Liver (tissue), 3 donors: ENCODE results near the gene TRMO.

Source experiments
- CTCF ChIP-seq: fragments of 150-350 bp; IDR thresholded peaks from 2 replicates; pipeline ENCODE4 v1.5.1; 2017; ENCODE audit warnings: improper control_type of control experiment, low read depth, low read length; ENCODE audit not compliant: missing input control
- EGR1 ChIP-seq, 2 donors: IDR thresholded peaks; 2 replicates each; pipeline ENCODE4 v1.6.1; 2016 to 2018; ENCODE audit warnings: antibody characterized with exemption in 2 of 2, low read depth in 2 of 2
- FOXA1 ChIP-seq: IDR thresholded peaks from 2 replicates; pipeline ENCODE4 v1.6.1; 2016; ENCODE audit warnings: antibody characterized with exemption
- HNF4A ChIP-seq, 2 donors: conservative IDR thresholded peaks; 2 replicates each; pipeline ENCODE4 v1.6.1; 2016; ENCODE audit warnings: antibody characterized with exemption in 2 of 2, mild to moderate bottlenecking in 2 of 2
- JUND ChIP-seq, 2 donors: IDR thresholded peaks; 2 replicates each; pipeline ENCODE4 v1.6.1; 2016; ENCODE audit warnings: antibody characterized with exemption in 2 of 2
- MAX ChIP-seq: IDR thresholded peaks from 2 replicates; pipeline ENCODE4 v1.6.1; 2016; ENCODE audit warnings: antibody characterized with exemption
- NR2F2 ChIP-seq: IDR thresholded peaks from 2 replicates; pipeline ENCODE4 v1.6.1; 2016; ENCODE audit warnings: antibody characterized with exemption
- RAD21 ChIP-seq, 2 donors: IDR thresholded peaks; 2 replicates each; pipeline ENCODE4 v1.6.1; 2016; ENCODE audit warnings: antibody characterized with exemption in 2 of 2, mild to moderate bottlenecking in 2 of 2
- TAF1 ChIP-seq: conservative IDR thresholded peaks from 2 replicates; pipeline ENCODE4 v1.6.1; 2016; ENCODE audit warnings: antibody characterized with exemption, mild to moderate bottlenecking
- YY1 ChIP-seq: IDR thresholded peaks from 2 replicates; pipeline ENCODE4 v1.6.1; 2016; ENCODE audit warnings: antibody characterized with exemption, mild to moderate bottlenecking
- TF ChIP-seq, protein P1 (sequence below): IDR thresholded peaks from 2 replicates; pipeline ENCODE4 v1.6.1; 2016; ENCODE audit warnings: antibody characterized with exemption, mild to moderate bottlenecking
- TF ChIP-seq, protein P2 (sequence below): IDR thresholded peaks from 2 replicates; pipeline ENCODE4 v1.6.1; 2016; ENCODE audit warnings: antibody characterized with exemption
- TF ChIP-seq, protein P3 (sequence below): IDR thresholded peaks from 2 replicates; pipeline ENCODE4 v1.6.1; 2016; ENCODE audit warnings: antibody characterized with exemption
- donor health status: healthy.
- donor health status: healthy.

DNA sequence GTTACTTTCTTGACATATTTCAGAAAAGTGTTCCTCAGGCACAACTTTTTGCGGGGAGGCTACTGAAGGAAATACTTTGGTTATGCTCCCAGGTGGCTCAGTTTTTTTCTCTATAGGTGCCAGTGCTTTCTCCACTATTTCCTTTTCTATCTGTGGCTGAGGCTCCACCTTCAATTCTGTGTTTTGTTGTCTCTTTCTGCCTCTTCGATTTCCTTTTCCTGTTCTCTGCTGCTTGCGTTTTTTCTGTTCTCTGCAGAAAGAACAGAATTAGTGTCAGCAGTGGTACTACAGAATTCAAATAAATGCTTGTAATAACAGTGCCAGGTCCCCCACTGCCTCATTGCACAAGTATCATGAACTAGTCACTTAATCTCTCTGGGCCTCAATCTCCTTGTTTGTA, 8.7 kb upstream of the TRMO start:
- TF ChIP-seq HNF4A (conservative IDR thresholded peaks at IDR 0.05) (no peak), JUND (IDR thresholded peaks at IDR 0.05) (no peak), CTCF (no peak), TAF1 (no peak), FOXA1 (no peak), RAD21 (IDR thresholded peaks at IDR 0.05) (no peak), YY1 (no peak), NR2F2 (no peak), MAX (no peak), EGR1 (IDR thresholded peaks at IDR 0.05; ENCODE audit: low read depth in 2 of 2) (no peak)
- TF ChIP-seq, protein P1, sequence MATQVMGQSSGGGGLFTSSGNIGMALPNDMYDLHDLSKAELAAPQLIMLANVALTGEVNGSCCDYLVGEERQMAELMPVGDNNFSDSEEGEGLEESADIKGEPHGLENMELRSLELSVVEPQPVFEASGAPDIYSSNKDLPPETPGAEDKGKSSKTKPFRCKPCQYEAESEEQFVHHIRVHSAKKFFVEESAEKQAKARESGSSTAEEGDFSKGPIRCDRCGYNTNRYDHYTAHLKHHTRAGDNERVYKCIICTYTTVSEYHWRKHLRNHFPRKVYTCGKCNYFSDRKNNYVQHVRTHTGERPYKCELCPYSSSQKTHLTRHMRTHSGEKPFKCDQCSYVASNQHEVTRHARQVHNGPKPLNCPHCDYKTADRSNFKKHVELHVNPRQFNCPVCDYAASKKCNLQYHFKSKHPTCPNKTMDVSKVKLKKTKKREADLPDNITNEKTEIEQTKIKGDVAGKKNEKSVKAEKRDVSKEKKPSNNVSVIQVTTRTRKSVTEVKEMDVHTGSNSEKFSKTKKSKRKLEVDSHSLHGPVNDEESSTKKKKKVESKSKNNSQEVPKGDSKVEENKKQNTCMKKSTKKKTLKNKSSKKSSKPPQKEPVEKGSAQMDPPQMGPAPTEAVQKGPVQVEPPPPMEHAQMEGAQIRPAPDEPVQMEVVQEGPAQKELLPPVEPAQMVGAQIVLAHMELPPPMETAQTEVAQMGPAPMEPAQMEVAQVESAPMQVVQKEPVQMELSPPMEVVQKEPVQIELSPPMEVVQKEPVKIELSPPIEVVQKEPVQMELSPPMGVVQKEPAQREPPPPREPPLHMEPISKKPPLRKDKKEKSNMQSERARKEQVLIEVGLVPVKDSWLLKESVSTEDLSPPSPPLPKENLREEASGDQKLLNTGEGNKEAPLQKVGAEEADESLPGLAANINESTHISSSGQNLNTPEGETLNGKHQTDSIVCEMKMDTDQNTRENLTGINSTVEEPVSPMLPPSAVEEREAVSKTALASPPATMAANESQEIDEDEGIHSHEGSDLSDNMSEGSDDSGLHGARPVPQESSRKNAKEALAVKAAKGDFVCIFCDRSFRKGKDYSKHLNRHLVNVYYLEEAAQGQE, result no peak
- TF ChIP-seq, protein P2, sequence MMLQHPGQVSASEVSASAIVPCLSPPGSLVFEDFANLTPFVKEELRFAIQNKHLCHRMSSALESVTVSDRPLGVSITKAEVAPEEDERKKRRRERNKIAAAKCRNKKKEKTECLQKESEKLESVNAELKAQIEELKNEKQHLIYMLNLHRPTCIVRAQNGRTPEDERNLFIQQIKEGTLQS, result no peak
- TF ChIP-seq, protein P3, sequence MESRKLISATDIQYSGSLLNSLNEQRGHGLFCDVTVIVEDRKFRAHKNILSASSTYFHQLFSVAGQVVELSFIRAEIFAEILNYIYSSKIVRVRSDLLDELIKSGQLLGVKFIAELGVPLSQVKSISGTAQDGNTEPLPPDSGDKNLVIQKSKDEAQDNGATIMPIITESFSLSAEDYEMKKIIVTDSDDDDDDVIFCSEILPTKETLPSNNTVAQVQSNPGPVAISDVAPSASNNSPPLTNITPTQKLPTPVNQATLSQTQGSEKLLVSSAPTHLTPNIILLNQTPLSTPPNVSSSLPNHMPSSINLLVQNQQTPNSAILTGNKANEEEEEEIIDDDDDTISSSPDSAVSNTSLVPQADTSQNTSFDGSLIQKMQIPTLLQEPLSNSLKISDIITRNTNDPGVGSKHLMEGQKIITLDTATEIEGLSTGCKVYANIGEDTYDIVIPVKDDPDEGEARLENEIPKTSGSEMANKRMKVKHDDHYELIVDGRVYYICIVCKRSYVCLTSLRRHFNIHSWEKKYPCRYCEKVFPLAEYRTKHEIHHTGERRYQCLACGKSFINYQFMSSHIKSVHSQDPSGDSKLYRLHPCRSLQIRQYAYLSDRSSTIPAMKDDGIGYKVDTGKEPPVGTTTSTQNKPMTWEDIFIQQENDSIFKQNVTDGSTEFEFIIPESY, result no peak
